DND-41 (cell line): ENCODE results near the gene DPEP3.

Experiments used
- ATAC-seq: fragments of 200-7000 bp; cut with Tn5 transposase; 3 replicates; pipeline ENCODE4 v1.9.1; 2021; ENCODE audit warnings: low read depth; ENCODE audit not compliant: insufficient read depth
- DNase-seq: peaks from one replicate; pipeline ENCODE4 v3.0.0-alpha.2; 2020
- H2AFZ ChIP-seq: 2 replicates; pipeline ENCODE4 v1.6.0; 2012; ENCODE audit warnings: low read depth, low read length
- H3K27ac ChIP-seq: 2 replicates; pipeline ENCODE4 v1.5.1; 2012; ENCODE audit warnings: low read length, inconsistent platforms
- H3K27me3 ChIP-seq: fragments of 200-600 bp; sonication (generic); 2 replicates; pipeline ENCODE4 v1.6.0; 2012; ENCODE audit warnings: low read length, mild to moderate bottlenecking, inconsistent platforms; ENCODE audit not compliant: insufficient read depth, poor library complexity
- H3K36me3 ChIP-seq: 2 replicates; pipeline ENCODE4 v1.5.1; 2012; ENCODE audit warnings: low read length, inconsistent platforms; ENCODE audit not compliant: insufficient read depth
- H3K4me1 ChIP-seq: 2 replicates; pipeline ENCODE4 v1.5.1; 2012; ENCODE audit warnings: mild to moderate bottlenecking, low read length; ENCODE audit not compliant: insufficient read depth
- H3K4me2 ChIP-seq: 2 replicates; pipeline ENCODE4 v1.6.0; 2012; ENCODE audit warnings: mild to moderate bottlenecking, moderate library complexity, low read length, inconsistent platforms; ENCODE audit not compliant: insufficient read depth
- H3K4me3 ChIP-seq, 2 experiments: fragments of 200-600 bp in 1 of 2; shearing (Covaris generic) in 1 of 2; 2 replicates each; pipeline ENCODE4 v1.5.1; 2012 to 2016; ENCODE audit warnings: inconsistent platforms in 2 of 2, low read length in 2 of 2, mild to moderate bottlenecking in 2 of 2, low read depth in 1 of 2, moderate library complexity in 1 of 2
- H3K79me2 ChIP-seq: 2 replicates; pipeline ENCODE4 v1.6.0; 2012; ENCODE audit warnings: low read length, inconsistent platforms; ENCODE audit not compliant: insufficient read depth
- H3K9ac ChIP-seq: 2 replicates; pipeline ENCODE4 v1.6.0; 2012; ENCODE audit warnings: low read depth, mild to moderate bottlenecking, inconsistent platforms, low read length, moderate library complexity
- H3K9me3 ChIP-seq: 2 replicates; pipeline ENCODE4 v1.5.1; 2012; ENCODE audit warnings: low read length, moderate library complexity, mild to moderate bottlenecking, inconsistent platforms; ENCODE audit not compliant: insufficient read depth, severe bottlenecking
- H4K20me1 ChIP-seq: 2 replicates; pipeline ENCODE4 v1.6.0; 2012; ENCODE audit warnings: low read length; ENCODE audit not compliant: insufficient read depth
- CTCF ChIP-seq: IDR thresholded peaks from 2 replicates; pipeline ENCODE4 v1.5.1; 2012; ENCODE audit warnings: borderline replicate concordance, low read length, moderate library complexity, mild to moderate bottlenecking; ENCODE audit not compliant: poor library complexity, severe bottlenecking; ENCODE audit errors: extremely low read depth
- EZH2 ChIP-seq: IDR thresholded peaks from 3 replicates; pipeline ENCODE4 v1.6.1; 2012; ENCODE audit warnings: borderline replicate concordance, low read depth, mild to moderate bottlenecking, moderate library complexity, low read length, inconsistent platforms; ENCODE audit not compliant: severe bottlenecking

Gene DPEP3

GRCh38 chr16:67945392-67945933 is 34.8 kb downstream of the DPEP3 start:
- Histone ChIP-seq H3K4me3 (no peak overlapping the region), H3K9me3 (no peaks in the 10 kb centered on the region), H3K27ac (no peak overlapping the region), H3K4me1 (no peaks in the 10 kb centered on the region), H3K4me2 (no peak overlapping the region), H4K20me1 (no peaks in the 10 kb centered on the region), H3K27me3 (no peaks in the 10 kb centered on the region), H3K36me3 (peaks cover 84% of the 10 kb centered on the region), H3K79me2 (no peaks in the 10 kb centered on the region), H2AFZ (no peak overlapping the region), H3K9ac (no peak overlapping the region)
- DNase-seq (no peak), ATAC-seq (no peak)
- TF ChIP-seq EZH2 (no peak), CTCF (no peak)

GRCh38 chr16:67944690-67945391 is 35.5 kb downstream of the DPEP3 start:
- Histone ChIP-seq H4K20me1 (no peaks in the 10 kb centered on the region), H2AFZ (no peak overlapping the region), H3K9me3 (no peaks in the 10 kb centered on the region), H3K79me2 (no peaks in the 10 kb centered on the region), H3K4me2 (no peak overlapping the region), H3K4me3 (no peak overlapping the region), H3K27ac (no peak overlapping the region), H3K4me1 (no peaks in the 10 kb centered on the region), H3K27me3 (no peaks in the 10 kb centered on the region), H3K36me3 (peaks cover 83% of the 10 kb centered on the region), H3K9ac (no peak overlapping the region)
- ATAC-seq (no peak), DNase-seq (no peak)
- TF ChIP-seq CTCF, result no peak
- TF ChIP-seq EZH2, result no peak

- Histone ChIP-seq H4K20me1 (no peaks in the 10 kb centered on the region), H3K4me3 (no peak within 1 kb of the TSS), H3K9ac (no peak within 1 kb of the TSS), H2AFZ (no peak within 1 kb of the TSS), H3K4me1 (no peaks in the 10 kb centered on the region), H3K9me3 (no peaks in the 10 kb centered on the region), H3K27ac (no peak within 1 kb of the TSS), H3K4me2 (no peak within 1 kb of the TSS), H3K79me2 (no peaks in the 10 kb centered on the region), H3K27me3 (no peaks in the 10 kb centered on the region), H3K36me3 (peaks cover 81% of the 10 kb centered on the region)
- DNase-seq, result no peak
- no peak for ATAC-seq
- TF ChIP-seq CTCF (no peak), EZH2 (no peak)
Measured at GRCh38 chr16:67943619-67944504, 36.4 kb downstream of the DPEP3 start, which contains the start of gene LCAT. Gene LCAT, minus strand, starts transcription at chr16:67944120. Its CDS starts 19 bp downstream, at chr16:67944101.
